PFSK-1 (cell line): ENCODE data around the gene DMAC2.

ENCODE experiments used
- POLR2AphosphoS5 ChIP-seq: IDR thresholded peaks from 2 replicates; pipeline ENCODE4 v1.6.1; 2012; ENCODE audit warnings: low read depth, mild to moderate bottlenecking, control low read depth, low read length, moderate library complexity
- REST ChIP-seq, 2 experiments: IDR thresholded peaks; 2 replicates each; pipeline versions ENCODE4 v1.6.1 to v1.8.0; 2011 to 2012; ENCODE audit warnings: low read depth in 2 of 2, low read length in 2 of 2, control low read depth in 1 of 2, inconsistent platforms in 1 of 2, mild to moderate bottlenecking in 1 of 2, moderate library complexity in 1 of 2; ENCODE audit not compliant: insufficient read depth in 1 of 2

DNA sequence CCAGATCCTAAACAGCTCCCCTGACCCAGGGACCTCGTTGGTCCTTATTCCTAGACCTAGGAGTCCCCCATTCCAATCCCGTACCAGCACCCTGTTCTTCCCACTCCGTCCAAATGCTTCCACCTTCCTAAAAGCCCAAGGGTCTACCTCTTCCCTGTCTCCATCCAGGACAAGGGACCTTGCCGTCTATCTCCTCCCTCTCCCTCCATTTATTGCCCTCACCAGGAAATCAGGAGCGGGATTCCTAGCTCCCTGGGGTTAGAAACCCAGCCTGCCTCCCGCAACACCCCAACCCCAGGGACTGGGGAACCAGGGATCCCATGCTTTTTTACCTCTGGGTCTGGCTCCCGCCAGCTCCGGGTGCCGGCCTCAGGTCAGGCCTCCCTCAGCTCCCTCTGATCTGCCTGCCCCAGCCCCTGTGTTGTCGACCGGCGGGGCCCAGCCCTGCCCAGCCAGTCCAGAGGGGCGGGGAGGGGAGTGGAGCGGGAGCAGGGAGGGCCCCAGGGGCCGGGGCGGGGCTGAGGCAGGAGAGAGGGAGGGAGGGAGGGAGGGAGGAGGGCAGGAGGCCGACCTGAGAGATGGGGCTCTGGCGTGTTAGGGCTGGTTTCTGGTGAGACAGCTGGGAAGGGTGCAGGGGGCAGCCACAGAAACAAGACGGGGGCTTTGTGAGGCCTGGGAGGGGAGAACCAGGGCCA lies 12.6 kb downstream of the DMAC2 start, which contains the start of gene B3GNT8:
- TF ChIP-seq POLR2AphosphoS5 (no peak), REST (IDR thresholded peaks at IDR 0.05; ENCODE audit: insufficient read depth in 1 of 2, low read depth in 2 of 2, low read length in 2 of 2) (no peak)
